Mesenchymal stem cell (in vitro differentiated cells and primary cell): ENCODE measurements around the gene NOTCH1.

Experiments used
- DNase-seq: peaks from one replicate; pipeline ENCODE4 v3.0.0-alpha.2; 2013
- H2AFZ ChIP-seq: one replicate; pipeline ENCODE4 v1.6.1; 2013; ENCODE audit warnings: low read depth, mild to moderate bottlenecking, control low read depth, inconsistent platforms, low read length, moderate library complexity
- H2AK5ac ChIP-seq: 2 replicates; pipeline ENCODE4 v1.6.1; 2013; ENCODE audit warnings: low read length, moderate library complexity, mild to moderate bottlenecking, inconsistent platforms; ENCODE audit not compliant: severe bottlenecking
- H2BK120ac ChIP-seq: one replicate; pipeline ENCODE4 v1.6.1; 2013; ENCODE audit warnings: low read depth, mild to moderate bottlenecking, inconsistent platforms, low read length, moderate library complexity
- H2BK12ac ChIP-seq, 2 experiments: one replicate each; pipeline ENCODE4 v1.6.1; 2013; ENCODE audit warnings: inconsistent platforms in 2 of 2, low read length in 2 of 2, mild to moderate bottlenecking in 2 of 2, moderate library complexity in 2 of 2, control low read depth in 1 of 2
- H2BK15ac ChIP-seq: one replicate; pipeline ENCODE4 v1.6.1; 2013; ENCODE audit warnings: mild to moderate bottlenecking, low read depth, inconsistent platforms; ENCODE audit not compliant: poor library complexity, severe bottlenecking
- H2BK5ac ChIP-seq: 2 replicates; pipeline ENCODE4 v1.6.1; 2013; ENCODE audit warnings: low read depth, mild to moderate bottlenecking, low read length, control low read depth, inconsistent platforms; ENCODE audit not compliant: poor library complexity, severe bottlenecking
- H3K14ac ChIP-seq, 2 experiments: one replicate each; pipeline ENCODE4 v1.6.1; 2013; ENCODE audit warnings: inconsistent platforms in 2 of 2, low read length in 2 of 2, control low read depth in 1 of 2, mild to moderate bottlenecking in 1 of 2, moderate library complexity in 1 of 2
- H3K18ac ChIP-seq, 2 experiments: one replicate each; pipeline ENCODE4 v1.6.1; 2013; ENCODE audit warnings: inconsistent platforms in 2 of 2, low read length in 2 of 2, control low read depth in 1 of 2, low read depth in 1 of 2, mild to moderate bottlenecking in 1 of 2
- H3K23ac ChIP-seq, 2 experiments: one replicate each; pipeline ENCODE4 v1.6.1; 2013; ENCODE audit warnings: inconsistent platforms in 2 of 2, low read length in 2 of 2, mild to moderate bottlenecking in 2 of 2, moderate library complexity in 2 of 2, control low read depth in 1 of 2
- H3K27ac ChIP-seq: 2 replicates; pipeline ENCODE4 v1.5.1; 2013; ENCODE audit warnings: mild to moderate bottlenecking, moderate library complexity, low read length, control low read depth, inconsistent platforms; ENCODE audit not compliant: poor library complexity, severe bottlenecking
- H3K27me3 ChIP-seq, 2 experiments: 2 replicates each; pipeline versions ENCODE4 v1.6.1 to v1.7.0; 2013; ENCODE audit warnings: low read length in 2 of 2, mild to moderate bottlenecking in 2 of 2, moderate library complexity in 2 of 2, control low read depth in 1 of 2, inconsistent platforms in 1 of 2; ENCODE audit not compliant: control insufficient read depth in 1 of 2, insufficient read depth in 1 of 2
- H3K36me3 ChIP-seq, 2 experiments: 2 replicates each; pipeline versions ENCODE4 v1.6.1 to v1.7.0; 2013; ENCODE audit warnings: low read length in 2 of 2, control low read depth in 1 of 2, inconsistent platforms in 1 of 2, low read depth in 1 of 2, mild to moderate bottlenecking in 1 of 2; ENCODE audit not compliant: insufficient read depth in 2 of 2, control insufficient read depth in 1 of 2
- H3K4ac ChIP-seq, 2 experiments: one replicate each; pipeline ENCODE4 v1.6.1; 2013; ENCODE audit warnings: inconsistent platforms in 2 of 2, low read length in 2 of 2, mild to moderate bottlenecking in 2 of 2, moderate library complexity in 2 of 2, control low read depth in 1 of 2, low read depth in 1 of 2
- H3K4me1 ChIP-seq: 2 replicates; pipeline ENCODE4 v1.6.1; 2013; ENCODE audit warnings: low read depth, low read length, control low read depth; ENCODE audit not compliant: control insufficient read depth, insufficient read depth
- H3K4me2 ChIP-seq: 2 replicates; pipeline ENCODE4 v1.6.1; 2013; ENCODE audit warnings: low read length, mild to moderate bottlenecking, inconsistent platforms; ENCODE audit not compliant: poor library complexity, severe bottlenecking
- H3K4me3 ChIP-seq, 2 experiments: 2 replicates each; pipeline versions ENCODE4 v1.5.1 to v1.7.0; 2013; ENCODE audit warnings: low read length in 2 of 2, mild to moderate bottlenecking in 2 of 2, control low read depth in 1 of 2, low read depth in 1 of 2; ENCODE audit not compliant: insufficient read depth in 1 of 2
- H3K79me1 ChIP-seq: replicated peaks from 2 replicates; pipeline ENCODE4 v1.6.1; 2013; ENCODE audit warnings: mild to moderate bottlenecking, control low read depth, low read length, inconsistent platforms; ENCODE audit not compliant: poor library complexity, severe bottlenecking
- H3K9ac ChIP-seq: 2 replicates; pipeline ENCODE4 v1.7.0; 2013; ENCODE audit warnings: mild to moderate bottlenecking, low read length, moderate library complexity
- H3K9me3 ChIP-seq: 2 replicates; pipeline ENCODE4 v1.7.0; 2013; ENCODE audit warnings: mild to moderate bottlenecking, low read length; ENCODE audit not compliant: control insufficient read depth
- H4K8ac ChIP-seq: one replicate; pipeline ENCODE4 v1.6.1; 2013; ENCODE audit warnings: inconsistent platforms, mild to moderate bottlenecking, low read length, moderate library complexity
- H4K91ac ChIP-seq: one replicate; pipeline ENCODE4 v1.6.1; 2013; ENCODE audit warnings: mild to moderate bottlenecking, low read length, inconsistent platforms
- WGBS: methylation state at CpG from one replicate; pipeline ENCODE4 v1.1.7; 2013; ENCODE audit warnings: mixed read lengths; 5-methylcytosine and 5-hydroxymethylcytosine counted together

The NOTCH1 gene

GRCh38 chr9:136527131-136527530, 18.7 kb downstream of the NOTCH1 start:
- Histone ChIP-seq H3K9me3 (no peaks in the 10 kb centered on the region), H3K18ac (no peak overlapping the region), H2BK5ac (no peak overlapping the region), H2AFZ (no peak overlapping the region), H3K4me3 (no peak overlapping the region), H3K23ac (no peak overlapping the region), H3K4me2 (peak overlapping the region; percentile 24), H4K8ac (no peak overlapping the region), H2BK12ac (no peak overlapping the region), H3K36me3 (peaks cover 0 to 66% of the 10 kb centered on the region in 2 experiments), H2AK5ac (peak overlapping the region; percentile 34), H3K9ac (no peak overlapping the region), H3K79me1 (peaks cover 63% of the 10 kb centered on the region), H3K27ac (no peak overlapping the region), H3K4ac (no peak overlapping the region), H3K4me1 (peaks cover 71% of the 10 kb centered on the region), H3K27me3 (no peaks in the 10 kb centered on the region), H3K14ac (no peak overlapping the region), H4K91ac (no peak overlapping the region), H2BK15ac (no peak overlapping the region), H2BK120ac (no peak overlapping the region)
- DNase-seq = no peak
- WGBS = 96% methylated on average over 16 of the region's 20 CpGs

GRCh38 chr9:136526625-136527066, 19.2 kb downstream of the NOTCH1 start:
- Histone ChIP-seq H3K4me3 (no peak overlapping the region), H4K91ac (no peak overlapping the region), H3K27me3 (no peaks in the 10 kb centered on the region), H2BK12ac (no peak overlapping the region), H3K27ac (no peak overlapping the region), H3K4ac (no peak overlapping the region), H2BK15ac (no peak overlapping the region), H3K18ac (no peak overlapping the region), H2AFZ (no peak overlapping the region), H3K36me3 (peaks cover 0 to 62% of the 10 kb centered on the region in 2 experiments), H2AK5ac (peak overlapping the region; percentile 34), H3K23ac (no peak overlapping the region), H3K4me1 (peaks cover 72% of the 10 kb centered on the region), H3K14ac (no peak overlapping the region), H3K9ac (no peak overlapping the region), H2BK120ac (no peak overlapping the region), H3K4me2 (peak overlapping the region; percentile 24), H3K79me1 (peaks cover 59% of the 10 kb centered on the region), H4K8ac (no peak overlapping the region), H2BK5ac (no peak overlapping the region), H3K9me3 (no peaks in the 10 kb centered on the region)
- DNase-seq = no peak
- WGBS = 92% methylated on average over 30 of the region's 30 CpGs

- Histone ChIP-seq H3K4me3 (no peak overlapping the region), H3K23ac (no peak overlapping the region), H3K4me1 (peaks cover 73% of the 10 kb centered on the region), H3K14ac (no peak overlapping the region), H3K9me3 (no peaks in the 10 kb centered on the region), H3K4me2 (peak overlapping the region; percentile 4), H3K79me1 (peaks cover 59% of the 10 kb centered on the region), H3K27me3 (no peaks in the 10 kb centered on the region), H4K91ac (no peak overlapping the region), H3K36me3 (peaks cover 0 to 62% of the 10 kb centered on the region in 2 experiments), H3K18ac (no peak overlapping the region), H2AFZ (no peak overlapping the region), H3K9ac (no peak overlapping the region), H2BK5ac (no peak overlapping the region), H2BK15ac (no peak overlapping the region), H2BK12ac (no peak overlapping the region), H4K8ac (no peak overlapping the region), H2AK5ac (no peak overlapping the region), H3K27ac (peak overlapping the region; percentile 11), H2BK120ac (no peak overlapping the region), H3K4ac (no peak overlapping the region)
- no peak for DNase-seq
- 90% methylated on average over 30 of the region's 30 CpGs for WGBS
Measured at GRCh38 chr9:136525841-136526499, 19.9 kb downstream of the NOTCH1 start.

- whole genome bisulfite sequencing = 96% methylated on average over 15 of the region's 21 CpGs
- peaks cover 0 to 58% of the 10 kb centered on the region in 2 experiments for H3K36me3 ChIP-seq
- no peak overlapping the region for H2BK120ac ChIP-seq
- no peak overlapping the region for H2AK5ac ChIP-seq
- no peak overlapping the region for H2AFZ ChIP-seq
- no peaks in the 10 kb centered on the region for H3K9me3 ChIP-seq
- H3K4me1 ChIP-seq = peaks cover 76% of the 10 kb centered on the region
- no peak for DNase-seq
- H3K79me1 ChIP-seq = peaks cover 56% of the 10 kb centered on the region
- no peak overlapping the region for H2BK5ac ChIP-seq
- H4K8ac ChIP-seq = no peak overlapping the region
- peak overlapping the region in 1 of 2 experiments; percentile 20 for H3K4me3 ChIP-seq
- H3K23ac ChIP-seq = no peak overlapping the region
- H4K91ac ChIP-seq = no peak overlapping the region
- H3K27me3 ChIP-seq = no peaks in the 10 kb centered on the region
- no peak overlapping the region for H3K27ac ChIP-seq
- H3K4me2 ChIP-seq = no peak overlapping the region
- H3K14ac ChIP-seq = no peak overlapping the region
- H3K4ac ChIP-seq = no peak overlapping the region
- H3K18ac ChIP-seq = no peak overlapping the region
- no peak overlapping the region for H2BK15ac ChIP-seq
- H3K9ac ChIP-seq = no peak overlapping the region
- no peak overlapping the region for H2BK12ac ChIP-seq
Measured at GRCh38 chr9:136525207-136525606, 20.6 kb downstream of the NOTCH1 start.
